ENCODE results near the gene ARID3A. TPM values are rescaled to one million over a fixed set of nuclear protein-coding genes. Genes with fewer than 3 reads are reported as not detected.

The ARID3A gene
- total RNA-seq, 1 donor from 2014 or later, result 37.1 TPM

- DNase-seq (ENCODE audit: low spot score), result no peak
Observed at GRCh38 chr19:960601-960938, 34.7 kb downstream of the ARID3A start.

GRCh38 chr19:961866-962620, 36.2 kb downstream of the ARID3A start:
- DNase-seq (ENCODE audit: low spot score), result peak; percentile 86

GRCh38 chr19:962683-963400, 37.0 kb downstream of the ARID3A start:
- DNase-seq (ENCODE audit: low spot score), result no peak

GRCh38 chr19:963486-963951, 37.7 kb downstream of the ARID3A start:
- DNase-seq (ENCODE audit: low spot score), result peak; percentile 49

- no peak for DNase-seq (ENCODE audit: low spot score)
Observed at GRCh38 chr19:964116-964520, 38.3 kb downstream of the ARID3A start.

- no peak for DNase-seq (ENCODE audit: low spot score)
Observed at GRCh38 chr19:964761-965694, 39.2 kb downstream of the ARID3A start.

GRCh38 chr19:966485-967088, 40.8 kb downstream of the ARID3A start:
- no peak for DNase-seq (ENCODE audit: low spot score)

DNA sequence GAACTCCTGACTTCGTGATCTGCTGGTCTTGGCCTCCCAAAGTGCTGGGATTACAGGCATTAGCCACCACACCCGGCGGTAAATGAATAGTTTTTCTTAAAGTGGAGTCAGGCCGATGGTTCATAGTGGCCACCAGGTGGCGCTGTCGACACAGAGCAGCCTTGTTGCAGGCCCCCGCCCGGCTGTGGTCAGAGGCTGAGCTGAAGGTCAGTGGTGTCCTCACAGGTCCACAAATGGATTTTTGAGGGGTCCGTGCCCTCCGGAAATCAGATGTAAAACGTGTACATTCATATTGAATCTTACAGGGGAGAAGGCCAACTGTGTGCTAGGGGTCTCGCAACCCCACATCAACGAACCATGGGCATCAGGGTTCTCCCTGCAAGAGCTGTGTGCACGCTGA, 44.9 kb downstream of the ARID3A start:
- DNase-seq (ENCODE audit: low spot score), result no peak

DNA sequence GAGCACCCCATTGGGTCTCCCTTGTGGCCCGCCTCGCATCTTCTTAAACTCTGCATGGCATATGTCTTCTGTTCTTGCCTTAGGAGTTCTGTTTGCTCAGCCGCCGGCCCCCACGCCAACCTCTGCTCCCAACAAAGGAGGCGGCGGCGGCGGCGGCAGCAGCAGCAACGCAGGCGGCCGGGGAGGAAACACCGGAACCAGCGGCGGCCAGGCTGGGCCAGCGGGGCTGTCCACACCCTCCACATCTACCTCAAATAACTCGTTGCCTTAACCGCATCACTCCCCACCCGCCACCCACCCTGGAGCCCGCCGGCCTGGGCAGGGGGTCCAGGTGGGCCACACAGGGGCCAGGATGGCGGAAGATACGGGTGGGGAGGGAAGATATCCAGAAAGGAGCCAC, 46.0 kb downstream of the ARID3A start:
- no peak for DNase-seq (ENCODE audit: low spot score)

- DNase-seq (ENCODE audit: low spot score), result no peak
Observed at GRCh38 chr19:972281-972680, 46.4 kb downstream of the ARID3A start.

- no peak for DNase-seq (ENCODE audit: low spot score)
Observed at GRCh38 chr19:973726-974563, 48.1 kb downstream of the ARID3A start.

DNA sequence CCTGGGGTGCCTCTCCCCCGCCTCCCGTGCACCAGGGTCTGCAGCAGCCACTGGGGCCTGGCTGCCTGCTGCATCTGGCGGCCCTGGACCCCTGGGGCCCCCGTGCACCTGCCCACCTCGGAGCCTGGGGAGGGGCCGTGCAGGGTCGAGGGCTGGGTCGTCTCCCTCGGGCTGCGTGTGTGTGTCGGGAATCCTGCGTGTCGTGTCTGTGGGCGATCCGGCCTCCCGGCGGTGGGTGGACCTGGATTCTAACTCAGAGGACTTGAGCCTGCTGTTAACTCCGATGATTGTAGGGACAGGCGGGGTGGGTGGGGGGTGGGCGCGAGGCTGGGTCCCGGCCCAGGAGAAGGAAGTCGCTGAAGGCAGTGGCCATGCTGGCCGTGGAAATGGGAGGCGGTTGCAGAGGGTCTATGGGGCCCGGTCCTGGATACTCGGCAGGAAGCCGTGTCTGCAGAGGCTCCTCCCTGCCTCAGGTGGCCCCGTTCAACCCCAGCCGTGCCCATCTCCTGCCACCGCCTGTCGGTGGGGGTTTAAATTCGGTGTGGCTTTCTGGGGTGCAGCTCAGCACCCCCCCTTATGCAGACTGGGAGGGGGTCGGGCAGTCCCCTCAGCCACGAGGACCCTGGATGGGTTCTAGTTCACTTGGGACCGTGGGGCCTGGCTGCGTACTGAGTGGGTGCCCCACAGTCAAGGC, 48.9 kb downstream of the ARID3A start:
- DNase-seq (ENCODE audit: low spot score), result no peak

GRCh38 chr19:976476-976875, 50.6 kb downstream of the ARID3A start:
- no peak for DNase-seq (ENCODE audit: low spot score)

DNA sequence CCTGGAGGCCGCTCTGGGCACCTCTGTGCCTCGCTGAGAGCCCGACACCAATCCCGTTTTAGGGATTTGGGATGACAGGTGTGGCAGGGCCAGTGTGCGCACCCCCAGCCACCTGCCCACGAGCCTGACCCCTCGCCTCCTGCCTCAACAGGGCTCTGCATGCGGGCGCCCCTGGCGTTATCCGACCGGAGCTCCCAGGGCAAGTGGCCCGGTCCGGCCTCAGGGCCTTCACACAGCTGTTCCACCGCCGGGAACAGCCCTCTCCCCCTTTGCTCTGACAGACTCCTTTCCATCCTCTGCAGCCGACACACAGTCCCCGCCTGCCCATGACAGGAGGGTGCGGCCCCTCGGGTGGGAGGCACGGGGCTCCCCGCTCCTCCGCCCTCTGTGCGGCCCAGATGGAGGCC, 51.2 kb downstream of the ARID3A start:
- no peak for DNase-seq (ENCODE audit: low spot score)

- no peak for DNase-seq (ENCODE audit: low spot score)
Observed at GRCh38 chr19:979318-979741, 53.5 kb downstream of the ARID3A start.

DNA sequence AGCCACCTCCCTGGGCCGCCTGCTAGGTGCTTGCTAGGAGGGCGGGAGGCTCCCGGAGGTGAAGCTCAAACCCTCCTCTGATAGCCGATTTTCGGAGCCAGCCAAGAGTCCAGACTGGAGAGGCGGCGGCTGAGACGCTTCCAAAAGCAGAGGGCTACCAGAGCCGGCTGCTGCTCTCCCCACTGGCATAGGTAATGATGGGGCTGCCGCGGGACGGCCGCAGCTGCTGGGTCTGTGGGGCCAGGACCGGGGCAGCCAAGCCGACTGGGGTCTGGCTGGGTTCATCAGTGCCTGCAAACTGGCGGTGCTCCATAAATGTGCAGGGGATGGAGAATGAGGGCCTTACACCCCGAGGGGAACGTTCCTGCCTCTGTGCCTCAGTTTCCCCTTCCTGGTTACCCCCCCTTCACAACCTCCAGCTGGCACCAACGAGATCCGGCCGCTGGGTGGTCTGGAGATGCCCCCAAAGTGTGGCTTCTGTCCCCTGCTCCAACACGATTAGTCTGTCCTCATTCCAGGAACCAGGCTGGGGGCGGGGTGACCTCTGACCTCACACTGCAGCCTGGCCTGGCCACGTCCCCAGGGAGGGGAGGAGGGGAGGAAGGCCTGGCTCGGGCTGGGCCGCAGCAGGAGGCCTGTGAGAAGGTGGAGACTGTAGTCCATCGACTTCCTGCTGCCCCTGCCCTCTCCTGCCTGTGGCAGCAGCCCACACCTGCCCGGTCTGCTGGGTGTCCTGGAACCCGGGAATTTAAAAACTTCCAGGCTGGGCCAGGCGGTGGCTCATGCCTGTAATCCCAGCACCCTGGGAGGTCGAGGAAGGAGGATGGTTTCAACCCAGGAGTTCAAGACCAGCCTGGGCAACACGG, 54.5 kb downstream of the ARID3A start:
- no peak for DNase-seq (ENCODE audit: low spot score)

GRCh38 chr19:982567-983170, 56.8 kb downstream of the ARID3A start:
- DNase-seq (ENCODE audit: low spot score), result peak; percentile 70

GRCh38 chr19:984165-984967, 58.5 kb downstream of the ARID3A start, which contains the start of gene WDR18:
WDR18 (plus strand) TSS chr19:984345; CDS start chr19:984354, 9 bp downstream.
- peak; percentile 95 for DNase-seq (ENCODE audit: low spot score)
